SK-N-SH treated with all-trans-retinoic acid at 6 μM for 48 hours (cell line): ENCODE data around the gene SUSD6.

Experiments used
- ATAC-seq: fragments of 200-7000 bp; cut with Tn5 transposase; 3 replicates; pipeline ENCODE4 v1.9.1; 2020; ENCODE audit warnings: mild to moderate bottlenecking, moderate library complexity
- ARNTL ChIP-seq: fragments of 450-650 bp; formaldehyde crosslinking; IDR thresholded peaks from 2 replicates; pipeline ENCODE4 v1.5.0; 2020; ENCODE audit warnings: low read depth, mild to moderate bottlenecking, moderate library complexity, borderline replicate concordance
- CREB5 ChIP-seq: fragments of 250-450 bp; sonication (Bioruptor Pico); IDR thresholded peaks from 2 replicates; pipeline ENCODE4 v1.5.1; 2020; ENCODE audit warnings: low read depth, mild to moderate bottlenecking, moderate library complexity
- ESRRG ChIP-seq: fragments of 250-450 bp; sonication (Bioruptor Pico); IDR thresholded peaks from 2 replicates; pipeline ENCODE4 v1.6.1; 2021; ENCODE audit warnings: mild to moderate bottlenecking
- ISL1 ChIP-seq: fragments of 250-450 bp; sonication (Bioruptor Pico); IDR thresholded peaks from 2 replicates; pipeline ENCODE4 v2.1.2; 2022; ENCODE audit warnings: mild to moderate bottlenecking, moderate library complexity
- OSR1 ChIP-seq: fragments of 250-450 bp; sonication (Bioruptor Pico); IDR thresholded peaks from 2 replicates; pipeline ENCODE4 v1.8.0; 2022; ENCODE audit warnings: moderate library complexity, mild to moderate bottlenecking, inconsistent platforms
- PPARA ChIP-seq: fragments of 250-450 bp; sonication (Bioruptor Pico); IDR thresholded peaks from 2 replicates; pipeline ENCODE4 v1.5.0; 2020; ENCODE audit warnings: mild to moderate bottlenecking, borderline replicate concordance
- SNAI2 ChIP-seq: fragments of 250-450 bp; sonication (Bioruptor Pico); IDR thresholded peaks from 2 replicates; pipeline ENCODE4 v1.5.0; 2020; ENCODE audit warnings: mild to moderate bottlenecking, moderate library complexity
- TCF4 ChIP-seq: fragments of 250-450 bp; sonication (Bioruptor Pico); IDR thresholded peaks from 2 replicates; pipeline ENCODE4 v1.8.0; 2021; ENCODE audit warnings: mild to moderate bottlenecking, moderate library complexity, borderline replicate concordance
- TSHZ2 ChIP-seq: fragments of 250-450 bp; sonication (Bioruptor Pico); IDR thresholded peaks from 2 replicates; pipeline ENCODE4 v1.5.0; 2020; ENCODE audit warnings: mild to moderate bottlenecking, moderate library complexity
- ZFP3 ChIP-seq: fragments of 250-450 bp; sonication (Bioruptor Pico); IDR thresholded peaks from 2 replicates; pipeline ENCODE4 v1.5.0; 2020; ENCODE audit warnings: mild to moderate bottlenecking, moderate library complexity
- ZFP30 ChIP-seq: fragments of 450-650 bp; formaldehyde crosslinking; IDR thresholded peaks from 2 replicates; pipeline ENCODE4 v1.5.0; 2022; ENCODE audit warnings: mild to moderate bottlenecking, moderate library complexity
- ZNF70 ChIP-seq: fragments of 450-650 bp; formaldehyde crosslinking; IDR thresholded peaks from 2 replicates; pipeline ENCODE4 v1.5.0; 2020; ENCODE audit warnings: mild to moderate bottlenecking, moderate library complexity
- TF ChIP-seq, protein P1 (sequence below): fragments of 250-450 bp; sonication (Bioruptor Pico); IDR thresholded peaks from 2 replicates; pipeline ENCODE4 v1.8.0; 2021; ENCODE audit warnings: low read depth, mild to moderate bottlenecking, moderate library complexity, borderline replicate concordance

Gene SUSD6

DNA sequence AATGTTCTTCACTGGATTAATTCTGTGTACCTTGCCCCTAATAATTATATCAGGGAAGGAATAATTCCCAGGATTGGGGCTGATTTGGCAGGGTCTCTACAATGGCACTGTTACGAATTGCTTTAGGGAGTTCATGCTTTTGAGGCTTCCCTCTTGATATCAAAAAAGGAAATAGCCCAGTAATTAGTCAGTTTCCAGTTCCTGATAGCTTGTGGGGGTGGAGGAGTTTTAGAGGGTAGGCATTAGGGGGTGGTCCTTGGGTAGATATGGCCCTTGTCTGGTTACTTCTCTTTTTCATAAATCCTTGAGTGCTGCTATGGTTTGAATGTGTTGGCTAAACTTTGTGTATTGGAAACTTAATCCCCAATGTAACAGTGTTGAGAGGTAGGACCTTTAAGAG lies 149.4 kb downstream of the SUSD6 start:
- ATAC-seq = no peak
- TF ChIP-seq, protein P1, sequence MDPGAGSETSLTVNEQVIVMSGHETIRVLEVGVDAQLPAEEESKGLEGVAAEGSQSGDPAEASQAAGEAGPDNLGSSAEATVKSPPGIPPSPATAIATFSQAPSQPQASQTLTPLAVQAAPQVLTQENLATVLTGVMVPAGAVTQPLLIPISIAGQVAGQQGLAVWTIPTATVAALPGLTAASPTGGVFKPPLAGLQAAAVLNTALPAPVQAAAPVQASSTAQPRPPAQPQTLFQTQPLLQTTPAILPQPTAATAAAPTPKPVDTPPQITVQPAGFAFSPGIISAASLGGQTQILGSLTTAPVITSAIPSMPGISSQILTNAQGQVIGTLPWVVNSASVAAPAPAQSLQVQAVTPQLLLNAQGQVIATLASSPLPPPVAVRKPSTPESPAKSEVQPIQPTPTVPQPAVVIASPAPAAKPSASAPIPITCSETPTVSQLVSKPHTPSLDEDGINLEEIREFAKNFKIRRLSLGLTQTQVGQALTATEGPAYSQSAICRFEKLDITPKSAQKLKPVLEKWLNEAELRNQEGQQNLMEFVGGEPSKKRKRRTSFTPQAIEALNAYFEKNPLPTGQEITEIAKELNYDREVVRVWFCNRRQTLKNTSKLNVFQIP = no peak
- TF ChIP-seq ISL1 (CRISPR knock-in tag) = no peak
- no peak for TF ChIP-seq ZFP30 (CRISPR knock-in tag)
- no peak for TF ChIP-seq ZNF70 (CRISPR knock-in tag)
- TF ChIP-seq SNAI2 = no peak
- TF ChIP-seq TSHZ2 = no peak
- no peak for TF ChIP-seq PPARA (CRISPR knock-in tag)
- TF ChIP-seq TCF4 (CRISPR knock-in tag) = no peak
- TF ChIP-seq, all 23 proteins: peak for 0

DNA sequence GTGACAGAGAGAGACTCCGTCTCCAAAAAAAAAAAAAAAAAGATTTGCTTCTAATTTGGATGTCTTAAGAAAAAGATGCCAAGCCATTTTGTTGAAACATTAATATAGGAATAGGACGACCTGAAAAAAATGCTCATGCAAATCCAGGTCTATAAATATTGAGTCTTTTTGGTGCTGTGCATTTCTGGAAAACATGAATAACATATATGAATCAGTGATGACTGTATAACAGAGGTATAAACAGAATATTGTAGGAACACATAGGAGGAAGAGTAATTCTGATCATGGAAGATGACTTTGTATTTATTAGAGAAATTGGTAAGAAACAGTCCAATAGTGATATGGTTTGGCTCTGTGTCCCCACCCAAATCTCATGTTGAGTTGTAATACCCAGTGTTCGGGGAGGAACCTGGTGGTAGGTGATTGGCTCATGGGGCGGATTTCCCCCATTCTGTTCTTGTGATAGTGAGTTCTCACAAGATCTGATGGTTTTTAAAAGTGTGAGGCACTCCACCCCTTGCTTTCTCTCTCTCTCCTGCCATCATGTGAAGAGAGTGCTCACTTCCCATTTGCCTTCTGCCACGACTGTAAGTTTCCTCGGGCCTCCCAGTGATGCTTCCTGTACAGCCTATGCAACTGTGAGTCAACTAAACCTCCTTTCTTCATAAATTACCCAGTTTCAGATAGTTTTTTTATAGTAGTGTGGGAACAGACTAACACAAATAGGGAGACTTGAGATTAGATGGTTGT lies 152.5 kb downstream of the SUSD6 start:
- TF ChIP-seq ZFP3 (CRISPR knock-in tag) (no peak), ZNF70 (CRISPR knock-in tag) (no peak), SNAI2 (no peak), ARNTL (CRISPR knock-in tag) (no peak), ESRRG (no peak), ZFP30 (CRISPR knock-in tag) (no peak), TCF4 (CRISPR knock-in tag) (no peak), CREB5 (CRISPR knock-in tag) (no peak), ISL1 (CRISPR knock-in tag) (no peak), TSHZ2 (no peak), OSR1 (CRISPR knock-in tag) (no peak)
- ATAC-seq = no peak
